ENCODE measurements around the gene NTSR1. TPM values are rescaled to one million over a fixed set of nuclear protein-coding genes. Genes with fewer than 3 reads are reported as not detected.

The NTSR1 gene
- total RNA-seq, 2 experiments from 2014 or later, result 0.55 to 0.56 TPM

DNA sequence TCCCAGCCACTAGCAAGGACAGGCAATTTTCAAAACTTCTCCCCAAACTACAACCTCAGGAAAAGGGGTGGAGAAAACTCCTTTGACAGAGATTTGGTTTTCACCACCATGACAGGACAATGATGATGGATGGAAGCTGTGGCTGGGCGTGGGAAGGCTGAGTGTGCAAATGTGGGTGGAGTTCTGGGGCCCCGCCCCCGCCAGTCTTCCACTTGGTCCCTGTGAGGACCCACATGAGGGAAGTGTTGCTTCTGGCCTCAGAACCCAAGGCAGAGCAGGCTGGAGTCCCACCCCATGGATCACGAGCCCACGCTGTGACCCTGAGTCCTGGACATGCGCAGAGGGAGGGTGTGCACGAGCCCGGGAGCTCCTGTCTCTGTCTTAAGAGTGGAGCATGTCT is 66.1 kb downstream of the NTSR1 start:
- no peak for TF ChIP-seq CTCF (IDR thresholded peaks at IDR 0.05)
- no peaks in the 10 kb centered on the region for H3K36me3 Mint-ChIP-seq (ENCODE audit: low read depth)
- Histone ChIP-seq H3K4me3 (ENCODE audit: low read length) (no peak overlapping the region), H3K36me3 (ENCODE audit: insufficient read depth, low read length) (no peaks in the 10 kb centered on the region), H3K4me1 (ENCODE audit: insufficient read depth, low read length) (peaks cover 67% of the 10 kb centered on the region), H3K27ac (ENCODE audit: low read depth in 1 of 2, low read length in 2 of 2) (peak overlapping the region; percentile 17 to 77), H3K27me3 (ENCODE audit: control insufficient read depth in 1 of 2, insufficient read depth in 2 of 2, low read length in 2 of 2) (no peaks in the 10 kb centered on the region), H3K9me3 (ENCODE audit: control insufficient read depth in 1 of 2, insufficient read depth in 1 of 2, low read length in 2 of 2) (peaks cover 0 to 9% of the 10 kb centered on the region in 2 experiments)
- H3K9me3 Mint-ChIP-seq, result no peaks in the 10 kb centered on the region
- H3K27me3 Mint-ChIP-seq, result no peaks in the 10 kb centered on the region
- peaks cover 58% of the 10 kb centered on the region for H3K4me1 Mint-ChIP-seq (ENCODE audit: low read depth)
- no peak for ATAC-seq (ENCODE audit: poor library complexity)
- POLR2A ChIA-PET, result interaction anchor here (0.8 to 0.9 kb wide), 2 partner anchors 19 to 35 kb away, joined by 3 to 4 read pairs; no protein-coding TSS in a partner anchor
- intact Hi-C loops (cut with DNase I, micrococcal nuclease), result no loop called here
- CTCF ChIA-PET, result no interaction called here
- H3K4me3 Mint-ChIP-seq, result peak overlapping the region; percentile 66
- peak overlapping the region; percentile 92 for H3K27ac Mint-ChIP-seq
- peak in 2 of 14 experiments; percentile 18 to 33 for DNase-seq

GRCh38 chr20:62775206-62775605 is 66.6 kb downstream of the NTSR1 start:
- DNase-seq (no peak), ATAC-seq (ENCODE audit: poor library complexity) (no peak)
- ChIA-PET CTCF (no interaction called here), POLR2A (interaction anchor here (0.8 to 1.8 kb wide), 2 partner anchors 19 kb away, joined by 3 to 11 read pairs; no protein-coding TSS in a partner anchor)
- Histone ChIP-seq H3K36me3 (ENCODE audit: insufficient read depth, low read length) (no peaks in the 10 kb centered on the region), H3K27ac (ENCODE audit: low read depth in 1 of 2, low read length in 2 of 2) (peak overlapping the region; percentile 77 to 89), H3K9me3 (ENCODE audit: control insufficient read depth in 1 of 2, insufficient read depth in 1 of 2, low read length in 2 of 2) (peaks cover 0 to 9% of the 10 kb centered on the region in 2 experiments), H3K27me3 (ENCODE audit: control insufficient read depth in 1 of 2, insufficient read depth in 2 of 2, low read length in 2 of 2) (no peaks in the 10 kb centered on the region), H3K4me3 (ENCODE audit: low read length) (no peak overlapping the region), H3K4me1 (ENCODE audit: insufficient read depth, low read length) (peaks cover 67% of the 10 kb centered on the region)
- H3K27me3 Mint-ChIP-seq, result no peaks in the 10 kb centered on the region
- peak overlapping the region; percentile 58 for H3K4me3 Mint-ChIP-seq
- H3K4me1 Mint-ChIP-seq (ENCODE audit: low read depth), result peaks cover 58% of the 10 kb centered on the region
- peak overlapping the region; percentile 92 for H3K27ac Mint-ChIP-seq
- no peaks in the 10 kb centered on the region for H3K9me3 Mint-ChIP-seq
- no peaks in the 10 kb centered on the region for H3K36me3 Mint-ChIP-seq (ENCODE audit: low read depth)
- TF ChIP-seq CTCF (IDR thresholded peaks at IDR 0.05), result no peak
- intact Hi-C loops (cut with DNase I, micrococcal nuclease), result no loop called here

- no peak for TF ChIP-seq CTCF (IDR thresholded peaks at IDR 0.05)
- ATAC-seq (ENCODE audit: poor library complexity) (no peak), DNase-seq (no peak)
- H3K4me1 ChIP-seq (ENCODE audit: insufficient read depth, low read length), result peaks cover 62% of the 10 kb centered on the region
- Mint-ChIP-seq H3K9me3 (no peaks in the 10 kb centered on the region), H3K27me3 (no peaks in the 10 kb centered on the region), H3K27ac (peak overlapping the region; percentile 92), H3K4me1 (ENCODE audit: low read depth) (peaks cover 58% of the 10 kb centered on the region), H3K4me3 (peak overlapping the region; percentile 74), H3K36me3 (ENCODE audit: low read depth) (no peaks in the 10 kb centered on the region)
- CTCF ChIA-PET, result no interaction called here
- intact Hi-C loops (cut with DNase I, micrococcal nuclease), result loop anchor here (2.0 kb wide), 2 partner anchors 19 to 35 kb away; no protein-coding TSS in a partner anchor
- H3K36me3 ChIP-seq (ENCODE audit: insufficient read depth, low read length), result no peaks in the 10 kb centered on the region
- no peaks in the 10 kb centered on the region for H3K27me3 ChIP-seq (ENCODE audit: control insufficient read depth in 1 of 2, insufficient read depth in 2 of 2, low read length in 2 of 2)
- H3K9me3 ChIP-seq (ENCODE audit: control insufficient read depth in 1 of 2, insufficient read depth in 1 of 2, low read length in 2 of 2), result peaks cover 0 to 9% of the 10 kb centered on the region in 2 experiments
- H3K4me3 ChIP-seq (ENCODE audit: low read length), result peak overlapping the region; percentile 23
- POLR2A ChIA-PET, result interaction anchor here (0.7 to 1.8 kb wide), 2 partner anchors 18 to 36 kb away, joined by 4 to 11 read pairs; no protein-coding TSS in a partner anchor
- peak overlapping the region; percentile 77 to 89 for H3K27ac ChIP-seq (ENCODE audit: low read depth in 1 of 2, low read length in 2 of 2)
Observed at GRCh38 chr20:62776035-62776691, 67.5 kb downstream of the NTSR1 start.

Data from CD4-positive, alpha-beta T cell (primary cell).